IPS DF 6.9 (cell line): Measurements from ENCODE around the gene GMPPA.

Source experiments
- DNase-seq: peaks from one replicate; pipeline ENCODE4 v3.0.0-alpha.2; 2013; ENCODE audit warnings: low read depth, low spot score
- H3K27ac ChIP-seq: one replicate; pipeline ENCODE4 v1.5.1; 2013; ENCODE audit warnings: low read length, control low read depth
- H3K27me3 ChIP-seq: 2 replicates; pipeline ENCODE4 v1.6.1; 2013; ENCODE audit warnings: mild to moderate bottlenecking, low read length; ENCODE audit not compliant: control insufficient read depth, insufficient read depth
- H3K36me3 ChIP-seq: 2 replicates; pipeline ENCODE4 v1.6.1; 2013; ENCODE audit warnings: low read length; ENCODE audit not compliant: control insufficient read depth, insufficient read depth
- H3K4me1 ChIP-seq: 2 replicates; pipeline ENCODE4 v1.6.1; 2013; ENCODE audit warnings: low read length; ENCODE audit not compliant: control insufficient read depth, insufficient read depth
- H3K4me3 ChIP-seq: 2 replicates; pipeline ENCODE4 v1.5.1; 2013; ENCODE audit warnings: mild to moderate bottlenecking, low read length
- H3K9me3 ChIP-seq: 2 replicates; pipeline ENCODE4 v1.6.1; 2013; ENCODE audit warnings: low read length, inconsistent platforms; ENCODE audit not compliant: control insufficient read depth, insufficient read depth
- WGBS: extraction: QIAGEN DNeasy Blood & Tissue Kit; methylation state at CpG from one replicate; pipeline ENCODE4 v1.1.7; 2013; ENCODE audit warnings: mixed read lengths, missing lambda C conversion rate; ENCODE audit not compliant: insufficient read length, insufficient coverage; 5-methylcytosine and 5-hydroxymethylcytosine counted together

GMPPA gene

DNA sequence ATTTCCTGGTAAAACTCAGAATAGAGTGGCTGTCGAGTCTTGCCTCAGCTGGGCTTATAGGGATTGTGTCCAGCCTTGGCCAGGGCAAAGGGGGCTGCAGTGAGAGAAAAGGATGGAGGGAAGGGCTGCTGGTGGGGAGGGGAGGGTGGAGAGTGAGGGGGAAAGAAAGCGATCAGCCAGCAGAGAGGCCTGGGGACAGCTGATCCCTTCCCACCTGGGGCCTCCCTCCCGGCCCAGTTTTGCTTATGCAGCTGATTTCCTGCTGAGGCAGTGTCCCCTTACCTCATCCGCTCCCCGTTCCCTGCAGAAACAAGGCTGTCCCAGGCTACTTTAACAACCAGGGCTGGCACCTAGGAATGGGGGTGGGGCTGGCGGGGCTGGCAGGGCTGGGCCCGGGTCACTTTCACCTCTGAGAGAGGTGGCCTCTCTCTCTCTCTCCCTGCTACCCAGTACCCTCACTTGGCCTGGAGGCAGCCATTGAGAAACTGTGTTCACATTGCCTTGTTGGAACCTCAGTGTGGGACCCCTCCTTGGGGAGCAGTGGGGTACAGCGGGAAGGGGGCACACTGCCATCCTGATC lies 12.2 kb upstream of the GMPPA start:
- WGBS: no CpG with 5 or more reads among the region's 8 CpGs
- Histone ChIP-seq H3K27ac (no peak overlapping the region), H3K36me3 (no peaks in the 10 kb centered on the region), H3K4me1 (peaks cover 9% of the 10 kb centered on the region; the same call in 1 of the 2 replicates), H3K9me3 (no peaks in the 10 kb centered on the region), H3K27me3 (peaks cover 12% of the 10 kb centered on the region; the same call in 1 of the 2 replicates), H3K4me3 (no peak overlapping the region)
- no peak for DNase-seq

GRCh38 chr2:219488149-219488843 lies 10.4 kb upstream of the GMPPA start:
- peaks cover 11% of the 10 kb centered on the region for H3K4me1 ChIP-seq
- no peak overlapping the region for H3K27ac ChIP-seq
- peaks cover 12% of the 10 kb centered on the region; the same call in 1 of the 2 replicates for H3K27me3 ChIP-seq
- no peak overlapping the region for H3K4me3 ChIP-seq
- no peaks in the 10 kb centered on the region for H3K36me3 ChIP-seq
- WGBS: no CpG with 5 or more reads among the region's 17 CpGs
- H3K9me3 ChIP-seq: no peaks in the 10 kb centered on the region
- DNase-seq: no peak

- DNase-seq: no peak
- Histone ChIP-seq H3K4me3 (no peak overlapping the region), H3K9me3 (no peaks in the 10 kb centered on the region), H3K27ac (no peak overlapping the region), H3K36me3 (no peaks in the 10 kb centered on the region), H3K4me1 (peaks cover 10% of the 10 kb centered on the region), H3K27me3 (peaks cover 12% of the 10 kb centered on the region; the same call in 1 of the 2 replicates)
- WGBS: no CpG with 5 or more reads among the region's 14 CpGs
These were observed 9.9 kb upstream of the GMPPA start for GRCh38 chr2:219488844-219489194.

DNA sequence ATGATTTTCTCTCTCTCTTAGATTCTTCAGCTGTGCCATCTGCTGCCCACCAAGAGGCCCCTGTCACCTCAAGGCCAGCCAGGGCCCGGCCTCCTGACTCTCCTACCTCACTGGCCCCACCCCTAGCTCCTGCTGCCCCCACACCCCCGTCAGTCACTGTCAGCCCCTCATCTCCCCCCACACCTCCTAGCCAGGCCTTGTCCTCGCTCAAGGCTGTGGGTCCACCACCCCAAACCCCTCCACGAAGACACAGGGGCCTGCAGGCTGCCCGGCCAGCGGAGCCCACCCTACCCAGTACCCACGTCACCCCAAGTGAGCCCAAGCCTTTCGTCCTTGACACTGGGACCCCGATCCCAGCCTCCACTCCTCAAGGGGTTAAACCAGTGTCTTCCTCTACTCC lies 9.4 kb upstream of the GMPPA start:
- DNase-seq: no peak
- no peak overlapping the region for H3K27ac ChIP-seq
- no peaks in the 10 kb centered on the region for H3K36me3 ChIP-seq
- no CpG with 5 or more reads among the region's 9 CpGs for WGBS
- H3K4me1 ChIP-seq: peaks cover 8% of the 10 kb centered on the region
- no peaks in the 10 kb centered on the region for H3K9me3 ChIP-seq
- H3K27me3 ChIP-seq: peaks cover 10% of the 10 kb centered on the region; the same call in 1 of the 2 replicates
- H3K4me3 ChIP-seq: no peak overlapping the region

DNA sequence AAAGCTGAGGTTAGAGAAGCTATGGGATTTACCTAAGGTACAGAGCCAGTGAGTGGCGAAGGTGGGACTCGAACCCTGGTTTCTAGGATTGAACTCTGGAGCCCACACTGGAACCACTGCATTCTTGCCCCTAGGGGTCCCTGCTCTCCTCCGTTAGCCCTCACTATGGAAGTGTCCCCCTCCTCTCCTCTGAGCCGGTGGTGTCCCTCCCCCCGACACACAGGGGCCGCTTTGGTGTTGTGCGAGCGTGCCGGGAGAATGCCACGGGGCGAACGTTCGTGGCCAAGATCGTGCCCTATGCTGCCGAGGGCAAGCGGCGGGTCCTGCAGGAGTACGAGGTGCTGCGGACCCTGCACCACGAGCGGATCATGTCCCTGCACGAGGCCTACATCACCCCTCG lies 8.5 kb upstream of the GMPPA start:
- no CpG with 5 or more reads among the region's 23 CpGs for WGBS

GRCh38 chr2:219490600-219491130 lies 8.0 kb upstream of the GMPPA start:
- Histone ChIP-seq H3K9me3 (no peaks in the 10 kb centered on the region), H3K36me3 (no peaks in the 10 kb centered on the region), H3K4me1 (peaks cover 9% of the 10 kb centered on the region), H3K27ac (no peak overlapping the region), H3K27me3 (peaks cover 2% of the 10 kb centered on the region; the same call in 1 of the 2 replicates), H3K4me3 (no peak overlapping the region)
- WGBS: no CpG with 5 or more reads among the region's 10 CpGs
- DNase-seq: no peak

More for the DNA sequence above, 8.5 kb upstream of the GMPPA start:
- Histone ChIP-seq H3K4me1 (peaks cover 10% of the 10 kb centered on the region), H3K27me3 (peaks cover 7% of the 10 kb centered on the region; the same call in 1 of the 2 replicates), H3K27ac (no peak overlapping the region), H3K36me3 (no peaks in the 10 kb centered on the region), H3K4me3 (no peak overlapping the region), H3K9me3 (no peaks in the 10 kb centered on the region)
- DNase-seq: no peak

DNA sequence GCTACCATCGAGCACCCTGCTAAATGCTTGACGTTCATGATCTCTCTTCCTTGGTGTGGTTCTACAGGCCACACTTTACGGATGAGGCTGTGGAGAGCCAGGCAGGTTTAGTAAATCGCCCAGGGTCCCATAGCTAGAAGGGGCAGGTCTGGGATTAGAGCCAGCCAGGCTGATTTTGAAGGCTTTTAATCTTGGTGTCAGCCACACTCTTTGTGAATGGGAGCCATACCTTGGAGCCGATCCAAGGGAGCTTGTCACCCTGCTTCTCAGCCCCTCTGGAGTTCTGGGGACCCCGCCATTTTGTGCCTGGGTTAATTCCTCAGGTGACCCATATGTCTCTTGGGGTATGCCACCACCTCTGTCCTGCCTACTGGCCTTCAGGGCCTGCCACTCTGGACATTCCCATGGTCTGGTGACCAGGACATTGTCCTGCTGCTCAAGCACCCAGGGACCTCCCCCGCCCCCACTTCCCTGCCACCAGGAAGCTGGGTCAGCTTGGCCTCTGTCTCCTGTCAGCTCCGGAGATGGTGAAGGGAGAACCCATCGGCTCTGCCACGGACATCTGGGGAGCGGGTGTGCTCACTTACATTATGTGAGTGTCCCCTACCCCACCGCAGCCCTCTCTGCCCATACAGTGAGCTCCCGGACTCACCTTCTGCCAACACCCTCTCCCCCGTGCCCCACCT lies 7.3 kb upstream of the GMPPA start:
- Histone ChIP-seq H3K27ac (no peak overlapping the region), H3K4me3 (no peak overlapping the region), H3K27me3 (peaks cover 2% of the 10 kb centered on the region; the same call in 1 of the 2 replicates), H3K36me3 (no peaks in the 10 kb centered on the region), H3K4me1 (peaks cover 9% of the 10 kb centered on the region), H3K9me3 (no peaks in the 10 kb centered on the region)
- WGBS: no CpG with 5 or more reads among the region's 14 CpGs
- DNase-seq: no peak

GRCh38 chr2:219492575-219492974 lies 6.1 kb upstream of the GMPPA start:
- Histone ChIP-seq H3K9me3 (no peaks in the 10 kb centered on the region), H3K27me3 (peaks cover 4% of the 10 kb centered on the region; the same call in 1 of the 2 replicates), H3K36me3 (no peaks in the 10 kb centered on the region; the same call in 1 of the 2 replicates), H3K4me3 (no peak overlapping the region), H3K27ac (no peak overlapping the region), H3K4me1 (peaks cover 10% of the 10 kb centered on the region)
- WGBS: no CpG with 5 or more reads among the region's 20 CpGs
- DNase-seq: no peak

DNA sequence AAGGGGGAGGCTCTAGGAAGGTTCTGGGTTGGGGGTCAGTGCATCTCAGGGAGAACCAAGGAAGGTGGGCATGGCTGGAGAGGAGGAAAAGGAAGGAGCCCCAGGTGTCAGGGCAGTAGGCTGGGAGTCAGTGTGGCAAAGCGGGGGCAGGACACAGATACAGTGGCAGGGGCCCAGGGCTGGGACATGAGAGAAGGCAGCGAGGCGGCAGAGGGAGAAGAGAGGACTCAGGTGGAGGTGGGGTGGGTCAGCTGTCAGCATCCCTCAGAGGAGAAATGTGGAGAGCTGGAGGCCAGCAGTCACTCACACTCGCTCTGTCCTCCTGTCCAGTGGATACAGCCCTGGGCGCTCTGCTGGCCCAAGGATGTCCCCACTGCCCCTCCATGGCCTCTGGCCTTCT lies 5.6 kb upstream of the GMPPA start:
- H3K36me3 ChIP-seq: no peaks in the 10 kb centered on the region; the same call in 1 of the 2 replicates
- H3K9me3 ChIP-seq: no peaks in the 10 kb centered on the region
- no peak overlapping the region for H3K4me3 ChIP-seq
- peaks cover 4% of the 10 kb centered on the region; the same call in 1 of the 2 replicates for H3K27me3 ChIP-seq
- no peak for DNase-seq
- H3K4me1 ChIP-seq: peaks cover 10% of the 10 kb centered on the region
- no peak overlapping the region for H3K27ac ChIP-seq
- WGBS: no CpG with 5 or more reads among the region's 5 CpGs

GRCh38 chr2:219494952-219495530 lies 3.6 kb upstream of the GMPPA start:
- WGBS: no CpG with 5 or more reads among the region's 10 CpGs
- H3K36me3 ChIP-seq: no peaks in the 10 kb centered on the region; the same call in 1 of the 2 replicates
- H3K27ac ChIP-seq: no peak overlapping the region
- H3K9me3 ChIP-seq: no peaks in the 10 kb centered on the region
- no peak overlapping the region for H3K4me3 ChIP-seq
- H3K4me1 ChIP-seq: peaks cover 10% of the 10 kb centered on the region
- no peak for DNase-seq
- peaks cover 4% of the 10 kb centered on the region; the same call in 1 of the 2 replicates for H3K27me3 ChIP-seq
